ENCODE measurements around the gene MOBP. TPM values are rescaled to one million over a fixed set of nuclear protein-coding genes. Genes with fewer than 3 reads are reported as not detected.

Gene MOBP
- total and polyA plus RNA-seq, 2 of the 8 experiments (the other 6 are each of a cell fraction or from before 2014, with no cell fraction given), result 0.06 to 0.50 TPM

GRCh38 chr3:39531066-39531465 is 63.6 kb downstream of the MOBP start:
- Histone ChIP-seq H3K4me1 (replicated peaks in 1 of 4; ENCODE audit: control insufficient read depth in 3 of 4, insufficient read depth in 4 of 4, low read length in 3 of 4) (peaks cover 0 to 4% (median 2%) of the 10 kb centered on the region in 4 experiments; a peak in 2 of 7 replicates), H3K27ac (ENCODE audit: low read depth, low read length) (no peak overlapping the region), H3K56ac (replicated peaks; ENCODE audit: insufficient read length, low read depth, low read length) (no peak overlapping the region), H3K23me2 (ENCODE audit: low read depth, low read length) (no peaks in the 10 kb centered on the region), H4K5ac (ENCODE audit: insufficient read length, low read depth, low read length) (no peak overlapping the region), H3K79me1 (ENCODE audit: low read depth, low read length) (no peaks in the 10 kb centered on the region), H4K91ac (replicated peaks; ENCODE audit: insufficient read length, low read length) (no peak overlapping the region), H3K18ac (ENCODE audit: extremely low read depth, low read length) (no peak overlapping the region), H3K36me3 (ENCODE audit: control insufficient read depth in 2 of 4, insufficient read depth in 4 of 4, low read length in 3 of 4) (no peaks in the 10 kb centered on the region), H3K9me3 (ENCODE audit: insufficient read depth in 2 of 2, low read depth in 1 of 2, low read length in 1 of 2) (no peaks in the 10 kb centered on the region), H2BK5ac (ENCODE audit: low read depth, low read length) (no peak overlapping the region), H2AFZ (ENCODE audit: low read length) (no peak overlapping the region), H3K27me3 (replicated peaks in 1 of 4; ENCODE audit: control insufficient read depth in 3 of 4, extremely low read depth in 1 of 4, insufficient read depth in 3 of 4, low read length in 3 of 4) (no peaks in the 10 kb centered on the region), H2BK20ac (ENCODE audit: low read length) (no peak overlapping the region), H3K23ac (ENCODE audit: insufficient read length) (no peak overlapping the region), H3K79me2 (ENCODE audit: control insufficient read depth in 1 of 2, insufficient read depth in 2 of 2, low read length in 2 of 2) (no peaks in the 10 kb centered on the region), H2AK5ac (ENCODE audit: low read depth, low read length) (no peak overlapping the region), H3K9ac (replicated peaks in 1 of 4; ENCODE audit: extremely low read depth in 1 of 4, low read depth in 3 of 4, low read length in 3 of 4) (no peak overlapping the region), H4K20me1 (replicated peaks in 1 of 2; ENCODE audit: control insufficient read depth in 1 of 2, insufficient read depth in 2 of 2, low read length in 2 of 2) (no peaks in the 10 kb centered on the region), H2BK120ac (replicated peaks; ENCODE audit: low read depth, low read length) (no peak overlapping the region), H3K4me3 (ENCODE audit: extremely low read depth in 1 of 4, insufficient read depth in 2 of 4, low read depth in 3 of 4, low read length in 4 of 4) (no peak overlapping the region), H3K14ac (ENCODE audit: insufficient read length) (no peak overlapping the region), H3K4me2 (ENCODE audit: insufficient read depth in 1 of 2, low read depth in 2 of 2, low read length in 2 of 2) (no peak overlapping the region), H4K8ac (ENCODE audit: extremely low read depth, insufficient read depth, low read length) (no peak overlapping the region), H2BK12ac (ENCODE audit: low read depth, low read length) (no peak overlapping the region), H2BK15ac (ENCODE audit: low read length) (no peak overlapping the region), H3K4ac (replicated peaks; ENCODE audit: insufficient read length, low read depth, low read length) (no peak overlapping the region)
- DNase-seq (ENCODE audit: low read depth in 1 of 2, low spot score in 2 of 2), result no peak
- FAIRE-seq, result no peak
- ChIA-PET POLR2A (ENCODE audit: partially characterized antibody) (no interaction called here), CTCF (ENCODE audit: partially characterized antibody) (interaction anchor here (0.9 to 2.5 kb wide), 7 partner anchors 9 to 196 kb away, joined by 3 to 6 read pairs (median 5); no protein-coding TSS in a partner anchor)
- TF ChIP-seq SP2 (IDR thresholded peaks at IDR 0.05; ENCODE audit: low read length) (no peak), EP300 (IDR thresholded peaks at IDR 0.05; ENCODE audit: borderline replicate concordance in 1 of 2, low read depth in 2 of 2, low read length in 2 of 2) (no peak), NRF1 (IDR thresholded peaks at IDR 0.05; ENCODE audit: low read depth, low read length) (no peak), KDM5A (IDR thresholded peaks at IDR 0.05; ENCODE audit: low read length) (no peak)
- 91% methylated on average over 6 of the region's 6 CpGs; no CpG with 5 or more reads in 1 of the 2 experiments for WGBS, 2 experiments (ENCODE audit: extremely low coverage in 1 of 2, insufficient coverage in 1 of 2, insufficient read length in 1 of 2, insufficient replicate concordance in 2 of 2, low coverage in 1 of 2, low lambda C conversion rate in 2 of 2, missing lambda C conversion rate in 1 of 2)

Data from H1 (cell line).